ENCODE data around the gene TBL1X. TPM values are rescaled to one million over a fixed set of nuclear protein-coding genes. Genes with fewer than 3 reads are reported as not detected.

Gene TBL1X
- total RNA-seq, 1 experiment from 2014 or later, result 14.6 TPM

- no TSS peak for BruUV-seq (replicated peaks)
- in situ Hi-C loops (cut with HindIII; ENCODE audit: low pct_unique_long_range_greater_than_20kb, low sequenced_read_pairs) (no loop called here), intact Hi-C loops (cut with micrococcal nuclease; ENCODE audit: unreplicated experiment) (no loop called here)
- ChIA-PET CTCF (no interaction called here), POLR2A (no interaction called here)
- H3K9me3 ChIP-seq (ENCODE audit: control insufficient read depth, insufficient read depth, low read depth, low read length), result no peaks in the 10 kb centered on the region
- no peaks in the 10 kb centered on the region for H3K27me3 ChIP-seq (ENCODE audit: control insufficient read depth, insufficient read depth, low read length)
- H3K27ac ChIP-seq (ENCODE audit: low read length), result no peak overlapping the region
- no peak overlapping the region for H3K4me3 ChIP-seq (ENCODE audit: low read depth in 2 of 2, low read length in 2 of 2)
- H3K36me3 ChIP-seq (ENCODE audit: control insufficient read depth, insufficient read depth, low read length), result no peaks in the 10 kb centered on the region
- TF ChIP-seq SIN3A (IDR thresholded peaks at IDR 0.05; ENCODE audit: borderline replicate concordance, insufficient read depth, low read depth, low read length) (no peak), CTCF (IDR thresholded peaks at IDR 0.05) (no peak), REST (IDR thresholded peaks at IDR 0.05; ENCODE audit: insufficient read depth in 1 of 2, low read depth in 2 of 2, low read length in 1 of 2) (no peak), POLR2AphosphoS5 (IDR thresholded peaks at IDR 0.05; ENCODE audit: low read depth, low read length) (no peak), TCF7L2 (IDR thresholded peaks at IDR 0.05; ENCODE audit: low read depth, low read length) (no peak)
- no peaks in the 10 kb centered on the region for H3K4me1 ChIP-seq (ENCODE audit: control insufficient read depth, insufficient read depth, low read length)
- DNase-seq (ENCODE audit: low read depth, low spot score) (no peak), ATAC-seq (no peak)
Measured at GRCh38 chrX:9707306-9708033, 242.6 kb downstream of the TBL1X start.

GRCh38 chrX:9708086-9708485 is 243.2 kb downstream of the TBL1X start:
- no peaks in the 10 kb centered on the region for H3K36me3 ChIP-seq (ENCODE audit: control insufficient read depth, insufficient read depth, low read length)
- POLR2A ChIA-PET, result no interaction called here
- H3K27ac ChIP-seq (ENCODE audit: low read length), result no peak overlapping the region
- H3K27me3 ChIP-seq (ENCODE audit: control insufficient read depth, insufficient read depth, low read length), result no peaks in the 10 kb centered on the region
- BruUV-seq (replicated peaks), result no TSS peak
- no peak overlapping the region for H3K4me3 ChIP-seq (ENCODE audit: low read depth in 2 of 2, low read length in 2 of 2)
- in situ Hi-C loops (cut with HindIII; ENCODE audit: low pct_unique_long_range_greater_than_20kb, low sequenced_read_pairs) (no loop called here), intact Hi-C loops (cut with micrococcal nuclease; ENCODE audit: unreplicated experiment) (no loop called here)
- TF ChIP-seq POLR2AphosphoS5 (IDR thresholded peaks at IDR 0.05; ENCODE audit: low read depth, low read length) (no peak), TCF7L2 (IDR thresholded peaks at IDR 0.05; ENCODE audit: low read depth, low read length) (no peak), REST (IDR thresholded peaks at IDR 0.05; ENCODE audit: insufficient read depth in 1 of 2, low read depth in 2 of 2, low read length in 1 of 2) (no peak), CTCF (IDR thresholded peaks at IDR 0.05) (no peak), SIN3A (IDR thresholded peaks at IDR 0.05; ENCODE audit: borderline replicate concordance, insufficient read depth, low read depth, low read length) (no peak)
- ATAC-seq, result no peak
- no peaks in the 10 kb centered on the region for H3K4me1 ChIP-seq (ENCODE audit: control insufficient read depth, insufficient read depth, low read length)
- H3K9me3 ChIP-seq (ENCODE audit: control insufficient read depth, insufficient read depth, low read depth, low read length), result no peaks in the 10 kb centered on the region
- no peak for DNase-seq (ENCODE audit: low read depth, low spot score)
- CTCF ChIA-PET, result no interaction called here
